ENCODE results near the gene KRTAP5-5. TPM values are rescaled to one million over a fixed set of nuclear protein-coding genes. Genes with fewer than 3 reads are reported as not detected.
"Not testable (repeated sequence)": the region's sequence is repeated elsewhere in the genome, so short reads cannot be mapped to it uniquely, and the experiment has no call there.

The KRTAP5-5 gene
- total RNA-seq, 1 experiment from 2014 or later, result not detected

- peak; percentile 21 for DNase-seq (ENCODE audit: extremely low read depth, low read depth)
These were observed 10.7 kb downstream of the KRTAP5-5 start for GRCh38 chr11:1640076-1640946.

- DNase-seq (ENCODE audit: extremely low read depth, low read depth), result no peak
These were observed 11.5 kb downstream of the KRTAP5-5 start for GRCh38 chr11:1641096-1641495.

GRCh38 chr11:1642288-1643145 lies 12.9 kb downstream of the KRTAP5-5 start:
- DNase-seq (ENCODE audit: extremely low read depth, low read depth), result no peak

- no peak for DNase-seq (ENCODE audit: extremely low read depth, low read depth)
These were observed 13.6 kb downstream of the KRTAP5-5 start for GRCh38 chr11:1643146-1643690.

GRCh38 chr11:1644601-1645356 lies 15.2 kb downstream of the KRTAP5-5 start:
- DNase-seq (ENCODE audit: extremely low read depth, low read depth), result no peak

GRCh38 chr11:1645357-1645821 lies 15.8 kb downstream of the KRTAP5-5 start:
- no peak for DNase-seq (ENCODE audit: extremely low read depth, low read depth)

GRCh38 chr11:1646540-1646939 lies 17.0 kb downstream of the KRTAP5-5 start:
- not testable (repeated sequence) for DNase-seq (ENCODE audit: extremely low read depth, low read depth)

- no peak for DNase-seq (ENCODE audit: extremely low read depth, low read depth)
These were observed 18.5 kb downstream of the KRTAP5-5 start for GRCh38 chr11:1647901-1648652.

- no peak for DNase-seq (ENCODE audit: extremely low read depth, low read depth)
These were observed 19.3 kb downstream of the KRTAP5-5 start for GRCh38 chr11:1648653-1649420.

GRCh38 chr11:1650034-1650917 lies 20.7 kb downstream of the KRTAP5-5 start:
- no peak for DNase-seq (ENCODE audit: extremely low read depth, low read depth)

GRCh38 chr11:1650918-1651262 lies 21.3 kb downstream of the KRTAP5-5 start:
- DNase-seq (ENCODE audit: extremely low read depth, low read depth), result no peak

GRCh38 chr11:1651411-1651980 lies 21.9 kb downstream of the KRTAP5-5 start:
- no peak for DNase-seq (ENCODE audit: extremely low read depth, low read depth)

GRCh38 chr11:1652026-1652425 lies 22.5 kb downstream of the KRTAP5-5 start:
- no peak for DNase-seq (ENCODE audit: extremely low read depth, low read depth)

- DNase-seq (ENCODE audit: extremely low read depth, low read depth), result no peak
These were observed 22.8 kb downstream of the KRTAP5-5 start for GRCh38 chr11:1652442-1652770.

GRCh38 chr11:1652771-1653540 lies 23.4 kb downstream of the KRTAP5-5 start:
- peak; percentile 25 for DNase-seq (ENCODE audit: extremely low read depth, low read depth)

GRCh38 chr11:1653541-1654387 lies 24.2 kb downstream of the KRTAP5-5 start:
- DNase-seq (ENCODE audit: extremely low read depth, low read depth), result no peak
